ENCODE measurements around the gene IGHMBP2.
"Not testable (repeated sequence)": the region's sequence is repeated elsewhere in the genome, so short reads cannot be mapped to it uniquely, and the experiment has no call there.

The IGHMBP2 gene

DNA sequence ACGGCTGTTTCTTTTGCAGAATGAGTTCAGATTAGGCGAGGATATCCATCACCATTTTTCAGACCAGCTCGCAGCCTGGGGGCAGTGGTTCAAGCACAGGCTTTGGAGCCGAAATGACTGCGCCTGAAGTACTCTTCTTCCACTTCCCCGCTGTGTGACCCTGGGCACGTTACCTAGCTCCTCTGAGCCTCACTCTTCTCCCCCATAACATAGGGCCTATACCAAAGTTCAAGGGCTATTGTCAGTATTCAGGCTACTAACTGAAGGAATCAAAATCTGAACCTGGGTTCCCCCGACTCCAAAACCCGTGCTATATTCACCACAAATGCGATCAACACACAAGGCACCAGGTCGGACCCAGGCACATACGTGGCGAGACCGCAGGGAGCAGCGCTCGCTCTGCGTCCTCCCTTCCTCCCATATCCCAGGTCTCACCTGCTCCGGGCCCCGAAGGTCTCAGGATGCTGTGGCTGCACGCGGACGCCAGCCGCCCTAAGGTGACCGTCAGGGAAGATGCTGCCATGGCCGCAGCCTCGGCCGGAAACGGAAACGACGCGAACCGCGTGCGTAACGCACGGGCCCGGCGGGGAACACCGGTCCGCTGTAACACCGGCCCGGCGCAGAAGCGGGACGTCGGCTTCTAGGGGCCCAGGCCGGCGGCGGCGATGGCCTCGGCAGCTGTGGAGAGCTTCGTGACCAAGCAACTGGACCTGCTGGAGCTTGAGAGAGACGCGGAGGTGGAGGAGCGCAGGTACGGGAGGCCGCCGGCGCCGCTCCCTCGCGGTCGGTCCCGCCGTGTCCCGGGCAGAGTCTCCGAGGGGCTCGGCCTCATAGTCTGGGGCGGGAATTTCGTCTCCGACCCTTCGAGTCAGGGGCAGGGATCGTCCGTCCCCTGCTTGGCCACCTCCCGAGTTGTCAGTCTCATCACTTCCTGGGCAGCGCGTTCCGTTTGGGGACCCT, at the start of gene IGHMBP2, which contains the start of gene MRPL21:
Gene IGHMBP2 (plus strand): TSS at position 604 of the 960 bp plus-strand sequence. CDS start 62 bp downstream, at position 666.
Gene MRPL21 (minus strand): TSS at position 545 of the 960 bp plus-strand sequence. CDS start 22 bp downstream, at position 523.
- peak; percentile 92 for DNase-seq

- DNase-seq = no peak
Measured at GRCh38 chr11:68854273-68854958, 49.3 kb upstream of the IGHMBP2 start.

- DNase-seq = peak; percentile 70
Measured at GRCh38 chr11:68855205-68855981, 48.3 kb upstream of the IGHMBP2 start.

DNA sequence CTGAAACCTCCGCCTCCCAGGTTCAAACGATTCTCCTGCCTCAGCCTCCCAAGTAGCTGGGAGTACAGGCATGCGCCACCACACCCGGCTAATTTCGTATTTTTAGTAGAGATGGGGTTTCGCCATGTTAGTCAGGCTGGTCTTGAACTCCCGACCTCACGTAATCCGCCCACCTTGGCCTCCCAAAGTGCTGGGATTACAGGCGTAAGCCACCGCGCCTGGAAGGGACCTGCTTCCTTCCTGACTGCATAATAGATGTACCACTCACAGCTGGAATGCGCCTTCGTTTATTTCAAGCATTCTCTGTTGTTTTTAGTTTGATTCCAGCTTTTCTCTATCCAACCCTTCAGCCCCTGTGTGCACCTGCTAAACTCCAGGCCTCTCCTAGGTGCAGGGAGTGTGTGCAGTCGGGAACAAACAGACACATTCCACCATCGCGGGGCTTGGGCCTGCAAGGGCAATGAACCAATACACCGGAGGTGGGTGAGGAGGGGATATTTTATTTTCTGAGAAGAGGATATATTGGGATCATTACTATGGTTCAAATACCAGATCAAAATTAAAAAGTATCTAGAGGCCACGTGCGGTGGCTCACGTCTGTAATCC, 47.2 kb upstream of the IGHMBP2 start:
- DNase-seq = not testable (repeated sequence)

- DNase-seq = no peak
Measured at GRCh38 chr11:68857037-68857586, 46.6 kb upstream of the IGHMBP2 start.

- DNase-seq = no peak
Measured at GRCh38 chr11:68859123-68859522, 44.6 kb upstream of the IGHMBP2 start.

DNA sequence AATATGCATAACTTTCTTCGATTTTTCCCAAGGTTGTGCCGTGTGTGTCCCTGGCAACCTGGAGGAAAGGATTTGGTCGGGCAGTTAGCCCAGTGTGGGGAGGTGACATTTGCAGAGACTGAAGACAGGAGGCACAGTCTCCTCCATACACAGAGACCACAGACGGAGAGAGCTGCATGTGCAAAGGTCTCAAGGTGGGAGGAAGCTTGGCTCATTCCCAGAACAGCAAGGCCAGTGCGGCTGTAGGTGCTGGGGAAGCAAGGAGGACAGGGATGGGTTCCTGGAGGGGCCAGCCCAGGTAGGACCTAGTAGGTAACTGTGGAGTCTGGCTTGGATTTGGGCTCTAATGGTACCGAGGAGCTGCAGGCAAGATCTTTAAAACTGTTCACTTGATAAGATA, 41.3 kb upstream of the IGHMBP2 start:
- no peak for DNase-seq

DNA sequence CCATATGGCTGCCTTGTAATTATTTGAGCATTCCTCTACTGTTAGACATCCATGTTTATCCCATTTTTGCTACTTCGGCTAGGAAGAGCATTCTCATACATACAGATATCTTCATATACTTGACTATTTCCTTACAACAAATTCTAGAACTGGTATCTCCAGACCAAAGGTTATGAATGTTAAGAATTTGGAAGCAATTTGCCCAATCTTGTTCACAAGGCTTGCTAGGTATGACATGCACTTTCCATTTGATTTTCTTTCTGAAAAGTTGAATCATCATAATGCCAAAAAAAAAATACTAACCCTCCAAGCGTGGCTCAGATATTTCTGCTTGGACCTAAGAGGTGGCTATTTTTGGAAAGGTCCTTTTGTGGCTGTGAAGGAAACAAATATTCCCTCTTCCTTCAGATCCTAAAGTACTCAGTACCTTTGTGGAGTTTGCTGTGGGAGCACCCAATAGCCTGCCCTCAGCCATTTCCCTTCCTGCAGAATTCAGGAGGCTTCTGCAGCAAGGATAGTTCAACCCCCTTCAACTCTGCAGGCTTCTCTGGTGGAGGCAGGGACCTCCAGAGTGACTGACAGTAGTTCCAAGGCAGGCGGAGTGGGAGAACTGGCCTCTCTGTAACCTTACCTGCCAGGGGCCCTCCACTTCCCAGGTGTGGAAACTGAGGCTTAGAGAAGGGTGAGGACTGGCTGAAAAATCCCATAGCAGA, 40.0 kb upstream of the IGHMBP2 start:
- DNase-seq = no peak

DNA sequence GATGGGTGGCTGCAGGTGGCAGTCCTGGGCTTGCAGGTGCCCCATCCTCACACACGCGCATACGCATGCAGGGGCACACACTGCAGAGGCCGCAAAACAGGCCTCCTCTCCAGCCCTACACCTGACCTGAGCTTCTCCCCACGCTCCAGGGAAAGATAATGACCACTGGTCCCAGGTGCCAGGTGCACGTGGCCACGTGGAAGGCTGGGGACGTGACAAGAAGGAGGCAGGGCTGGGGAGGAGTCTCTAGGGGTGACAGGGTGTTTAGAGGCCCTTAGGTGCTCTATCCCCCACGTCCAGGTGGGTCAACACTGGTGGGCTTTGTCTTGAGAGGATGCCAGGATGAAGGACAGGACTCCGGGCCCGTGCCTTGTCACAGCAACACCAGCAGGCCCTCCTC, 38.5 kb upstream of the IGHMBP2 start:
- no peak for DNase-seq

GRCh38 chr11:68867066-68867465, 36.6 kb upstream of the IGHMBP2 start:
- DNase-seq = no peak

- DNase-seq = no peak
Measured at GRCh38 chr11:68868221-68868835, 35.4 kb upstream of the IGHMBP2 start.

- DNase-seq = no peak
Measured at GRCh38 chr11:68870470-68870869, 33.2 kb upstream of the IGHMBP2 start.

GRCh38 chr11:68872216-68873003, 31.3 kb upstream of the IGHMBP2 start:
- no peak for DNase-seq

- DNase-seq = no peak
Measured at GRCh38 chr11:68878022-68878421, 25.7 kb upstream of the IGHMBP2 start.

- DNase-seq = no peak
Measured at GRCh38 chr11:68880851-68881250, 22.8 kb upstream of the IGHMBP2 start.

GRCh38 chr11:68881320-68881719, 22.4 kb upstream of the IGHMBP2 start:
- no peak for DNase-seq

DNA sequence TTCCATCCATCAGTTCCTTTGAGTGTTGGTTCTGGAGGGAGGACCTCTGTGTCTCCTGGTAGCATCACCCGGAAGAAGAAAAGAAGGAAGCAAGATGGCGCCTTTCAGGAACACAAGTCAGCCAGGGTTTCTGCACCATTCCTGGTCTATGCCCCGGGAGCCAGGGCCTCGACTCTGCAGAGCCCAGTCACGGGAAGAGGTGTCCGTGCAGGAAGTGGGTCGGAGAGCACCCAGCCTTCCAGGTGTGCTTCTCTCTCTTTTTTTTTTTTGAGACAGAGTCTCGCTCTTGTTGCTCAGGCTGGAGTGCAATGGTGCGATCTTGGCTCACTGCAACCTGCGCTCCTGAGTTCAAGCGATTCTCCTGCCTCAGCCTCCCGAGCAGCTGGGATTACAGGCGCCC, 21.3 kb upstream of the IGHMBP2 start:
- DNase-seq = no peak

- DNase-seq = not testable (repeated sequence)
Measured at GRCh38 chr11:68884827-68885226, 18.9 kb upstream of the IGHMBP2 start.

DNA sequence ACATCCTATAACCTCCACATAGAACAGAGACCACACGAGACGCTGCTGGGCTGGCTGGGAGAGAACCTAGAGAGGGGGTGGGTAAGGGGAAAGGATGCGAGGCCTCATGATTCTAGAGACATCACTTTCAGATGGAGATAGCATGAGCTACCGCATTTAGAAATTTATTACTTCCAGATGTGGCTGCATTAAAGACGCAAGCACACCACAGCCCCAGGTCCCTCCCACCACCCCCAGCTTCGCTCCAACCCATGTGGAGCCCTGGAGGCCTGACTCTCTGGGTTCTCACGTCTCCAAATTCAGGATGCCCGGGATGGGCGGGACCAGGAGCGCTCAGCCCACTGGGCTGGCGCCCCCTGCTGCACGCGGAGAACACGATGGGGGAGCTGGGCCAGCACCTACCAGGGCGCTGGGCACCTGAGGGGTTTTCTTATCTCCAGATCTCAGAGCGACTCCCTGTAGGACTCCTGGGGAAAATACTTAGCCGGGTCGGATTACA, 13.7 kb upstream of the IGHMBP2 start:
- peak; percentile 86 for DNase-seq
